GM19397 (cell line): ENCODE measurements around the gene C3orf70.

Source experiments
- ATAC-seq: cut with Tn5 transposase; IDR thresholded peaks from one replicate; pipeline ENCODE4 v1.9.1; 2021; ENCODE audit warnings: mild to moderate bottlenecking, moderate library complexity; ENCODE audit not compliant: unreplicated experiment

The C3orf70 gene

DNA sequence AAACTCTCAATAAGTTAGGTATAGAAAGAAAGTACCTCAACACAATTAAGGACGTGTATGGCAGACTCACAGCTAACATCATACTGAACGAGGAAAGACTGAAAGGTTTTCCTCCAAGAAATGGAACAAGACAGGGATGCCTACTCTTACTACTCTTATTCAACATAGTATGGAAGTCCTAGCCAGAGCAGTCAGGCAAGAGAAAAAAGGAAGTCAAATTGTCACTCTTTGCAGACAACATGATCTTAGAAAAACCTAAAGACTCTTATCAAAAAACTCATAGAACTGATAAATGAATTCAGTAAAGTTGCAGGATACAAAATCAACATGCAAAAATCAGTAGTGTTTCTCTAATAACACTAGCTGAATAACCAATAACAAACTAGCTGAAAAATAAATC, 96.0 kb downstream of the C3orf70 start:
- ATAC-seq, result no peak

DNA sequence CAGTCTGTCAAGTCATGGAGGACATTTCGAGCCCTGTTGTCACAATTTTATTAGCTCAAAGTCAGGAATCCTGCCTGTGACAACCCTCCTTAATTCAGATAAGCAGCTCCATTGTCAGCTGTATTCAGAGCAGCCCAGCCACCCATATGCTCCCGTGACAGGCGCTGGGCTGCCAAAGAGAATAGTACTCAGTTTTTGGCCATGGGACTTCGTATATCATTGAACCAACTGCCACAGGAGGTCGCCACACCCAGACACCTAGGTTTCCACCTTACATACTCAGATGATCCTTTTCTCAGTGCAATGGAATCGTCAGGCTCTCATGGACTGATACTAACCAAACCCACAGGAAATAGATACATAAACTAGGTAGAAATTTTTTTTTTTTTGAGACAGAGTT, 100.2 kb downstream of the C3orf70 start:
- ATAC-seq, result no peak

DNA sequence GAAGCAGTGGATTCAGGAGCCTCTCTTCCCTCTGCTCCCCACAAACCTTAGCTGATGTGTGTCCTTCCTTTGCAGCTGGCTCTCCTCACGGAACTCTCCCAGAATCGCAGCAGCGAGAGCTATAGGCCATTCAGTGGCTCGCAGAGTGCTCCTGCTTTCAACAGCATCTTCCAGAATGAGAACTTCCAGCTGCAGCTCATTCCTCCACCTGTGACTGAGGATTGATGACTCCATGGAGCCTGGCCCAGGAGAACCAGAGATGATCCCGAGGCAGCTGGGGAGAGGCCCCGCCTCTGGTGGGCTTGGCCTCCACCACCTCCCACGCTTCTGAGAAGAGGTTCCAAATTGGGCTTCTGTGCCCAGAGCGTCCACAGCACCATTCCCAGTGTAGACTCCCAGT, 101.1 kb downstream of the C3orf70 start:
- no peak for ATAC-seq

DNA sequence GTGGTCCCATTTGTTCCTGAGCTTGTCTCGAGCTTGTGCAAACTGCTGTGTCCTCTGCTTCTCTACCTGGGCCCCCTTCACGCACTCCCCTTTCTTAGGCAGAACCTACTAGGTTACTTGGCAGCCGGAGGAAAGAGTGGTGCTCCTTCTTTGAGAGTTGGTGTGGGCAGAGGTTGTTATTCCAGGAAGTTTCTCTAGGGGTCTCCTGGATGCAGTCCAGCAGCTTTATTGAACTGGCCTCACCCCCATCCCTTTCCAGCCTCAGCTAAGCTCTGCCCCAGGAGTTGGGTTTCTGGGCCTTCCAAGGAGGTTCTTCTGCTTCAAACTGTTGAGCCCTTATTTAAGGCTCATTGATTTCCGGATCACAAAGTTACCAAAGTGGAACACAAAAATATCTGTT, 103.2 kb downstream of the C3orf70 start:
- no peak for ATAC-seq

DNA sequence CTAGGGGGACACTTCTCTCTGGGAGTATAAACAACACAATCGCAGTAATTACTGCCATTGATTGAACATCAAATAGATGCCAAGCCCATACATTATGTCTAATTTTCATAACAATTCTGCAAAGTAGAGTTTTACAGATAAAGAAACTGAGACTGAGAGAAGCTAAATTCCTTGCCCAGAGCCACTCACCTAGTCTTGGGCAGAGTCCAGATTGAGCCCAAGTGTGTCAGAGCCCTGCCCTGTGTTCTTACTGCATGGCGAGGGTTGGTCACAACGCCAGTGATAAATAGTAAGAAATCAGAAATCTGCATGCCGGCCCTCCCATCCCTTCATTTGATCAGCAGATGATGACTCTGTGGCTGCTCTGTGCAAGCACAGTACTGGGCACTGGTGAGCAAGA, 106.3 kb downstream of the C3orf70 start:
- no peak for ATAC-seq

DNA sequence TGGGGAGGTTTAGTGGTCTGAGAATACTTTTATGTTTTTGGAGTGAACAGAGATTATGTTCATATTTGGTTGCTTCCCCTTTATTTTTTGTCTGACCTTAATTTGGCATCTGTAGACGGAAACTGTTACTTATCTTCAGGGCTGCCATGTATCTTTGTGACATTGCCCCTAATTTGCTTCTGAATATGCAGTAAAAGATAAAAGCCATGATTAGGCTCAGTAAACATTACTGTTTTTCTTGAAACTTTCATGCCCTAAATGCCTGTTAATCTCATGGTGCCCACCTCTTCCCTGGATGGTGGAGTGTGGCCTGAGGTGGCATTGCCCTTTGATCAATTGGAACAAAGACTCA, 106.7 kb downstream of the C3orf70 start:
- ATAC-seq, result no peak

DNA sequence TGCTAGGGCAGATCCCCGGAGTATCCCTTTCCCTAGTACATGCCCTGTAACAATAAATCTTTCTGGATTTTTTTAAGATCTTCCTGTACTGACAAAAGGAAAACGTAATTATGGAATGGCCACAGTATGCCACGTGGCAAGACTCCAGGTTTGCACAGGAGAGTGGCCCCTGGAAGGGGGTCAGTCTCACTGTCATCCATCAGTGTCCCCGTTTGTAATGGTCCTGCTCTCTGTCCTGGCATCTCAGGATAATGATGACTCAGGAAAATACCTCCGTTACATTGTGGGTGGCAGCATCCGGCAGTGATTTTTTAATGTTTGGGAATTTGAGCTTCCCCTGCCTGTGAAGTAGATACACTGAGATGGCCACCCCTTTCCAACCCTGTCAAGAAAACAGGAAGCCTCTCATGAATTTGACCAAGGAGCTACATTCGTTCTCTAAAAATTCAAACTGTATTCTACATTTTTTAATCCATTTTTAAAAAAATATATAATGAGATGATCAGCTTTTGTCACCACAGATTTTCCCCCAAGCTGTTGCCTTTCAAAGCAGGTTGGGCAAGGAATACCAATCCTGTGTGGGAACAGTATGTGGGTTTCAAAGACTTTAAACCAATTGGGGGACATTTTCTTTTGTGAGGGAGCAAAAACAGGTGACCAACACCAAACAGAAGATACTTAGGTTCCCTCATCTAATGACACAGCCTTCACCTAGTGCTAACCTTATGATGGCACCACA, 110.4 kb downstream of the C3orf70 start:
- ATAC-seq, result no peak

DNA sequence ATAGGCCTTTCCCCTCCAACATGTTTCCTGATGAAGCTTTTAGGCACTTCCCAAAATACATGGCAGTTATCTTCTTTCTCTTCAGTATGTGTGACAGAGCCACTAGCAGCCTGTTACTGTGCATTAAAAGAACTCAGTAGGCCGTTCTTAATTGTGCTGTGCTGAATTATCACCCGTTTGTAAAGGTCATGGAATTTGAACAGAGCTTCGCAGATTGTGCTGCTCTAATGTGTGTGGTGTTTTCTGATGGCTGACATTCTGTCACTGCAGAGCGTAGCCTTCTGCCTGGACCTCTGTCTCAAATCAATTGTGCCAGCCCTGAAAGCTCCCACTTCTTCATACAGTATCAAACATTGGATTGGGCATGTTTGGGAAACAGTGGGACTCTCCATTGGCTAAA, 111.3 kb downstream of the C3orf70 start:
- ATAC-seq, result no peak

DNA sequence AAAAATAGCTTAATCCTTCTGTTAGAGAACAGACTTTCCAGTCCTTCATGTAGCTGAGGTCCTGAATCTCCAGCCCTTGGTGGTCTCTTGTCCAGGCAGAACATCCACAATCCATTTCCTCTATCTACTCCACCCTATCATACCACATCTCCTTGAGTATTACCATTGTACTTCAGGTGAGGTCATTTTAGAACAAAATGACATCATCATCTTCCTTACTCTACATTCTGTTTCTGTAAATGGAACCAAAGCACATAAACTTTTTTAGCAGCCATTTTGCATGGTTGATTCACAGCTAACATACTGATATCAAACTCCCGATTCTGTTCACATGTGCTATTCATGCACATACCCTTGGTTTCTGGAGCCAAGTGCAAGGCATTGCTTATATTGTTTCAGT, 112.4 kb downstream of the C3orf70 start:
- ATAC-seq, result no peak

DNA sequence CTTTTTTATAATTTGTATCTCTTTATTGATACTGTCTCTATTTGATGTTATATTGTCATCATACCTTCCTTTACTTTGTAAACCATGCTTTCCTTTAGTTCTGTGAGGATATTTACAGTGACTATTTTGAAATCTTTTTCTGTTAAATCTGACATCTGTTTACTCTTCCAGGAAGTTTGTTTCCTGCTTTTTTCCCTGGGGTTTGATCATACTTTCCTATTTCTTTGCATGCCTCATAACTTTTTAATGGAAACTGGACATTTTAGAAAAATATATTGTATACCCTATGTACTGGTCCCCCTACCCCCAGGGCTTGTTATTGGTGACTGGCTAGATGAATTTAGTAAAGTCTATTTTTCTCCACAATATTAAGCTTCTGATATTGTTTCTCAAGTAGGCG, 115.1 kb downstream of the C3orf70 start:
- no peak for ATAC-seq

DNA sequence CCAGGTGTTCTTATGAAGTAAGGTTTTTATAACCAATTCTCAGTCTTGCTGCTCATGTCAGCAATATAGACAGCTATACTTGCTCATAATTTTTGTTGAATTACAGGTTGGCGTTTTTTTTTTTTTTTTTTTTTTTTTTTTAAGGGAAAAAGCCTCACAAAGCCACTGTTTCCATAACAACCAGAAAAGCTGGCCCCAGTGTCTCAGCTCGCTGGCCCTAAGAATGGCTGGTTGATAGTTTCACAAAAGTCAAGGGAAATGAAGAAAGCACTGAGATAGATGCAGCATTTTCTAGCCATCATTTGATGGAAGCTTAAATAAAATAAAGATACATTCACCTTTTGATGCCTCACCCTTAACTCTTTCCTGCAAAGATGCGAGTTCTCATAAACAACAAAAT, 121.9 kb downstream of the C3orf70 start:
- no peak for ATAC-seq

DNA sequence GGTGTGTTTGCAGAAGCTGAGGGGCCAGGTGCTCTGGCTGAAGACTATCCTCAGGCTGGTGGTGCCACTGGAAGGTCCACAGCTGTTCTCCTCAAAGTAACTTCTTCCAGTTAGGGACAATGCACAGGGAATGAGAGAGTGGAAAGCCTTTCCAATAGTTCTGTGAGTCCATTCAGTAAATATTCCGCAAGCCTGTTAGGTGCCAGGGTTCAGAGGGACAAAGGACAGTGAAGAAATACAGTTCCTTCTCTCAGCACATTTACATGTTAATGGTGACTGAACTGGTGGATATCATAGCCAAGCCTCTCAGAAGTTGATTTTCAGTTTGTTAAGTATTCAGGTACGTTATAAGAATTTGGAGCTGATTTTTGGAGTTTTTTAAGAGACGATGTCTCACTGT, 122.5 kb downstream of the C3orf70 start:
- ATAC-seq, result no peak

DNA sequence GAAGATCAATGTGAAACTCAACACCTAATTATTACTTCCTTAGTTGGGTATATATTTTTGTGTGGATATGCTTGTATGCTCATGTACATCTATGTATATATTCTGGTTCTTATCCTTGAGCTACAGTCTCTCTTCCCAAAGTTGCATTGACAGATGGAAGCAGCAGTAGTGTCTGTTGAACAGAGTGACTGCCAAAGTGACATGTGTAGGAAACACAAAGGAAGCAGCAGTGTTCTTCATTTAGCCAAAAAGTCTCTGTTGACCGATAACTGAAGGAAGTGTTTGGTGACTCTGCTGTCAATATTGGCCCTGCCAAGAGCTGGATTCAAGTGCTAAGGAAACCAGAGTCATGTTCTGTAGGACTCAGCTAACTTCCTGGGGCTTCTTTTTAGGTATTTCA, 123.8 kb downstream of the C3orf70 start:
- no peak for ATAC-seq

DNA sequence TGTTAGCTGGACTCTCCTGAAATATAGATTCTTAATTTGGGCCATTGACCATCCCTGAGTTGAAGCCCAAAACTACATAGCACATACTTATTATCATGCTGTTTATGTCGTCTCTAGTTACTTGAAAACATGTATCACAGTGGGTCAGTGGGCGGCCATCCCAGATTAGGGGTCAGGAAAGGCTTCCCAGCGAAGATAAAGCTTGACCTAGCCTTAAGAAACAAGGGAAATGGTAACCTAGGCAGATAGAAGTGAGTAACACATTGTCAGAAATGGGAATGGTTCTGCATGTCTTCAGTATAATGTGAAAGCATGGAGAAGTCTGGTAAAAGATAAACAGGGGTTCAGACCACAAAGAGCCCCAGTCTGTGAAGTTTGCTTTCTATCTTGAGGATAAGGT, 124.7 kb downstream of the C3orf70 start:
- ATAC-seq, result no peak
